ENCODE data around the gene RAG1. TPM values are rescaled to one million over a fixed set of nuclear protein-coding genes. Genes with fewer than 3 reads are reported as not detected.

The RAG1 gene
- total RNA-seq, 1 donor from 2014 or later: 0.39 TPM

DNA sequence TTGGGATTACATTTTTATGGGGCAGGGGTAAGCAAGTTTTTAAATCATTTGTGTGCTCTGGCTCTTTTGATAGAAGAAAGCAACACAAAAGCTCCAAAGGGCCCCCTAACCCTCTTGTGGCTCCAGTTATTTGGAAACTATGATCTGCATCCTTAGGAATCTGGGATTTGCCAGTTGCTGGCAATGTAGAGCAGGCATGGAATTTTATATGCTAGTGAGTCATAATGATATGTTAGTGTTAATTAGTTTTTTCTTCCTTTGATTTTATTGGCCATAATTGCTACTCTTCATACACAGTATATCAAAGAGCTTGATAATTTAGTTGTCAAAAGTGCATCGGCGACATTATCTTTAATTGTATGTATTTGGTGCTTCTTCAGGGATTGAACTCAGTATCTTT lies 10.1 kb downstream of the RAG1 start:
- TF ChIP-seq, protein P1, sequence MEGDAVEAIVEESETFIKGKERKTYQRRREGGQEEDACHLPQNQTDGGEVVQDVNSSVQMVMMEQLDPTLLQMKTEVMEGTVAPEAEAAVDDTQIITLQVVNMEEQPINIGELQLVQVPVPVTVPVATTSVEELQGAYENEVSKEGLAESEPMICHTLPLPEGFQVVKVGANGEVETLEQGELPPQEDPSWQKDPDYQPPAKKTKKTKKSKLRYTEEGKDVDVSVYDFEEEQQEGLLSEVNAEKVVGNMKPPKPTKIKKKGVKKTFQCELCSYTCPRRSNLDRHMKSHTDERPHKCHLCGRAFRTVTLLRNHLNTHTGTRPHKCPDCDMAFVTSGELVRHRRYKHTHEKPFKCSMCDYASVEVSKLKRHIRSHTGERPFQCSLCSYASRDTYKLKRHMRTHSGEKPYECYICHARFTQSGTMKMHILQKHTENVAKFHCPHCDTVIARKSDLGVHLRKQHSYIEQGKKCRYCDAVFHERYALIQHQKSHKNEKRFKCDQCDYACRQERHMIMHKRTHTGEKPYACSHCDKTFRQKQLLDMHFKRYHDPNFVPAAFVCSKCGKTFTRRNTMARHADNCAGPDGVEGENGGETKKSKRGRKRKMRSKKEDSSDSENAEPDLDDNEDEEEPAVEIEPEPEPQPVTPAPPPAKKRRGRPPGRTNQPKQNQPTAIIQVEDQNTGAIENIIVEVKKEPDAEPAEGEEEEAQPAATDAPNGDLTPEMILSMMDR (IDR thresholded peaks at IDR 0.05; ENCODE audit: partially characterized antibody, unreplicated experiment): no peak

DNA sequence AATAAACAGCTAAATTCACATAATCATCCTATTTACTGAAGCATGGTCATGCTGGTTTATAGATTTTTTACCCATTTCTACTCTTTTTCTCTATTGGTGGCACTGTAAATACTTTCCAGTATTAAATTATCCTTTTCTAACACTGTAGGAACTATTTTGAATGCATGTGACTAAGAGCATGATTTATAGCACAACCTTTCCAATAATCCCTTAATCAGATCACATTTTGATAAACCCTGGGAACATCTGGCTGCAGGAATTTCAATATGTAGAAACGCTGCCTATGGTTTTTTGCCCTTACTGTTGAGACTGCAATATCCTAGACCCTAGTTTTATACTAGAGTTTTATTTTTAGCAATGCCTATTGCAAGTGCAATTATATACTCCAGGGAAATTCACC lies 10.7 kb downstream of the RAG1 start:
- Mint-ChIP-seq H3K4me3 (ENCODE audit: unreplicated experiment) (no peak overlapping the region), H3K27me3 (ENCODE audit: unreplicated experiment) (peaks cover 2% of the 10 kb centered on the region), H3K27ac (ENCODE audit: unreplicated experiment) (no peak overlapping the region), H3K4me1 (ENCODE audit: low read depth, unreplicated experiment) (no peaks in the 10 kb centered on the region), H3K36me3 (ENCODE audit: unreplicated experiment) (peaks cover 7% of the 10 kb centered on the region), H3K9me3 (ENCODE audit: unreplicated experiment) (peaks cover 4% of the 10 kb centered on the region)
- TF ChIP-seq, protein P1 (IDR thresholded peaks at IDR 0.05; ENCODE audit: partially characterized antibody, unreplicated experiment): no peak
- no peak for DNase-seq

More for the DNA sequence above, 10.1 kb downstream of the RAG1 start:
- DNase-seq: no peak
- Mint-ChIP-seq H3K4me3 (ENCODE audit: unreplicated experiment) (no peak overlapping the region), H3K27me3 (ENCODE audit: unreplicated experiment) (no peaks in the 10 kb centered on the region), H3K9me3 (ENCODE audit: unreplicated experiment) (peaks cover 4% of the 10 kb centered on the region), H3K36me3 (ENCODE audit: unreplicated experiment) (peaks cover 7% of the 10 kb centered on the region), H3K27ac (ENCODE audit: unreplicated experiment) (no peak overlapping the region), H3K4me1 (ENCODE audit: low read depth, unreplicated experiment) (no peaks in the 10 kb centered on the region)

GRCh38 chr11:36581536-36581935 lies 13.7 kb downstream of the RAG1 start:
- no peak for DNase-seq
- no peaks in the 10 kb centered on the region for H3K4me1 Mint-ChIP-seq (ENCODE audit: low read depth, unreplicated experiment)

DNA sequence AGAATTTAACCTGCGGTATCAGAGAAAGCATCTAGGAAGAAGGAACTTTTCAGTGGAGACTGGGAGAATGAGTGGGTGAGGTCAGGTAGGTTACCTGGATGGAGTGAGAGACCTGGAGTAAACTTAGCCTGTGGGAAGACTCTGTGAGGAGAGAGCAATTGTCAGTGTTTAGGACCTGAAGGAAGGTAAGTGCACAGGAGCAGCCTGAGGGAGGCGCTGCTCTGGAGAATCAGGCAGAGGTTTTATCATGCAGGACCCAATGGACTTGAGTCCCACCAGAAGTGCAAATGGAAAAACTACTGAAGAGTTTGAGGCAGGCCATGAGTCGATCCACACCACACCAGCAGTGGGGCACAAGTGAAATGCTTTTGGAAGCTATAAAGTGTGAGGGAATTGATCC lies 15.9 kb downstream of the RAG1 start:
- peaks cover 4% of the 10 kb centered on the region for H3K9me3 Mint-ChIP-seq (ENCODE audit: unreplicated experiment)
- peaks cover 4% of the 10 kb centered on the region for H3K27me3 Mint-ChIP-seq (ENCODE audit: unreplicated experiment)
- no peak overlapping the region for H3K27ac Mint-ChIP-seq (ENCODE audit: unreplicated experiment)
- no peaks in the 10 kb centered on the region for H3K4me1 Mint-ChIP-seq (ENCODE audit: low read depth, unreplicated experiment)
- H3K4me3 Mint-ChIP-seq (ENCODE audit: unreplicated experiment): no peak overlapping the region
- H3K36me3 Mint-ChIP-seq (ENCODE audit: unreplicated experiment): peaks cover 7% of the 10 kb centered on the region
- DNase-seq: no peak
- TF ChIP-seq, protein P1 (IDR thresholded peaks at IDR 0.05; ENCODE audit: partially characterized antibody, unreplicated experiment): no peak

More at GRCh38 chr11:36581536-36581935, 13.7 kb downstream of the RAG1 start:
- peaks cover 4% of the 10 kb centered on the region for H3K27me3 Mint-ChIP-seq (ENCODE audit: unreplicated experiment)
- TF ChIP-seq, protein P1 (IDR thresholded peaks at IDR 0.05; ENCODE audit: partially characterized antibody, unreplicated experiment): no peak
- H3K27ac Mint-ChIP-seq (ENCODE audit: unreplicated experiment): no peak overlapping the region
- H3K4me3 Mint-ChIP-seq (ENCODE audit: unreplicated experiment): no peak overlapping the region
- H3K9me3 Mint-ChIP-seq (ENCODE audit: unreplicated experiment): peaks cover 4% of the 10 kb centered on the region
- H3K36me3 Mint-ChIP-seq (ENCODE audit: unreplicated experiment): peaks cover 7% of the 10 kb centered on the region

DNA sequence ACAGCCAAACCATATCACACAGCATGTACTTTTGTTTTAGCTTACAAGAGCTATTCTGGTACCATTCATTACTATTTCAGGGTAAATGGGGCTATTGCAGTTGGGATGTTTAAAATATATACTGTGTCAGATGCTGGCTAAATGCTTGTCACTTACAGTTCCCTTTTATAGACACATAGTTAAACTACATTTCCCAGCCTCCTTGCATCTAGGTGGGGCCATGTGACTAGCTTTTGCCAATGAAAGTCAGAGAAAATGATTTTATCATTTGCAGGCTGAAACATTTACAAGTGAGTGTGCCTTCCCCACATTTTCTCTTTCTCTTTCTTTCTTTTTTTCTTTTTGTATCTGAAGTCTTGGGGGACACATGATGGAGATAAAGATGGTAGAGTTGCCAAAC lies 18.7 kb downstream of the RAG1 start:
- H3K27me3 Mint-ChIP-seq (ENCODE audit: unreplicated experiment): peaks cover 4% of the 10 kb centered on the region
- no peak for DNase-seq
- H3K4me1 Mint-ChIP-seq (ENCODE audit: low read depth, unreplicated experiment): no peaks in the 10 kb centered on the region
- peaks cover 4% of the 10 kb centered on the region for H3K9me3 Mint-ChIP-seq (ENCODE audit: unreplicated experiment)
- peaks cover 7% of the 10 kb centered on the region for H3K36me3 Mint-ChIP-seq (ENCODE audit: unreplicated experiment)
- TF ChIP-seq, protein P1 (IDR thresholded peaks at IDR 0.05; ENCODE audit: partially characterized antibody, unreplicated experiment): no peak
- no peak overlapping the region for H3K4me3 Mint-ChIP-seq (ENCODE audit: unreplicated experiment)
- no peak overlapping the region for H3K27ac Mint-ChIP-seq (ENCODE audit: unreplicated experiment)
